Measurements from ENCODE around the gene C19orf25.
"Not testable (repeated sequence)": the region's sequence is repeated elsewhere in the genome, so short reads cannot be mapped to it uniquely, and the experiment has no call there.

C19orf25 gene

GRCh38 chr19:1446713-1447481 is 32.1 kb downstream of the C19orf25 start:
- DNase-seq (ENCODE audit: low read depth), result no peak
- TF ChIP-seq CTCF (IDR thresholded peaks at IDR 0.05; ENCODE audit: low read length, missing control alignments), result no peak

GRCh38 chr19:1445932-1446712 is 32.9 kb downstream of the C19orf25 start:
- no peak for TF ChIP-seq CTCF (IDR thresholded peaks at IDR 0.05; ENCODE audit: low read length, missing control alignments)
- peak overlapping the region; percentile 14 for H3K4me3 ChIP-seq (replicated peaks; ENCODE audit: low read depth, low read length)
- no peak for DNase-seq (ENCODE audit: low read depth)

More at GRCh38 chr19:1446713-1447481, 32.1 kb downstream of the C19orf25 start:
- no peak overlapping the region for H3K4me3 ChIP-seq (replicated peaks; ENCODE audit: low read depth, low read length)

GRCh38 chr19:1445185-1445931 is 33.7 kb downstream of the C19orf25 start:
- TF ChIP-seq CTCF (IDR thresholded peaks at IDR 0.05; ENCODE audit: low read length, missing control alignments), result peak; percentile 37
- DNase-seq (ENCODE audit: low read depth), result peak; percentile 47
- peak overlapping the region; percentile 25 for H3K4me3 ChIP-seq (replicated peaks; ENCODE audit: low read depth, low read length)

- no peak for TF ChIP-seq CTCF (IDR thresholded peaks at IDR 0.05; ENCODE audit: low read length, missing control alignments)
- H3K4me3 ChIP-seq (replicated peaks; ENCODE audit: low read depth, low read length), result no peak overlapping the region
- no peak for DNase-seq (ENCODE audit: low read depth)
Measured at GRCh38 chr19:1441677-1442438, 37.2 kb downstream of the C19orf25 start.

- no peak for TF ChIP-seq CTCF (IDR thresholded peaks at IDR 0.05; ENCODE audit: low read length, missing control alignments)
- H3K4me3 ChIP-seq (replicated peaks; ENCODE audit: low read depth, low read length), result no peak overlapping the region
- DNase-seq (ENCODE audit: low read depth), result no peak
Measured at GRCh38 chr19:1441022-1441426, 38.0 kb downstream of the C19orf25 start.

GRCh38 chr19:1440418-1440801 is 38.6 kb downstream of the C19orf25 start:
- no peak for DNase-seq (ENCODE audit: low read depth)
- H3K4me3 ChIP-seq (replicated peaks; ENCODE audit: low read depth, low read length), result no peak overlapping the region
- TF ChIP-seq CTCF (IDR thresholded peaks at IDR 0.05; ENCODE audit: low read length, missing control alignments), result no peak

- not testable (repeated sequence) for DNase-seq (ENCODE audit: low read depth)
- H3K4me3 ChIP-seq (replicated peaks; ENCODE audit: low read depth, low read length), result peak overlapping the region; percentile 73
Measured at GRCh38 chr19:1439525-1440417, 39.2 kb downstream of the C19orf25 start.
